SJSA1 (cell line): ENCODE data around the gene WT1. TPM values are rescaled to one million over a fixed set of nuclear protein-coding genes. Genes with fewer than 3 reads are reported as not detected.
"Not testable (repeated sequence)": the region's sequence is repeated elsewhere in the genome, so short reads cannot be mapped to it uniquely, and the experiment has no call there.

Experiments used
- DNase-seq, 2 experiments: peaks; one replicate each; pipeline ENCODE4 v3.0.0-alpha.2; 2015 to 2020; ENCODE audit warnings: low spot score in 2 of 2, low read depth in 1 of 2
- H3K27ac ChIP-seq: fragments of 250-450 bp; sonication (Bioruptor Pico); 2 replicates; pipeline ENCODE4 v1.5.1; 2020; ENCODE audit warnings: mild to moderate bottlenecking, moderate library complexity
- H3K27me3 ChIP-seq: fragments of 250-450 bp; sonication (Bioruptor Pico); replicated peaks from 2 replicates; pipeline ENCODE4 v1.5.1; 2020; ENCODE audit warnings: mild to moderate bottlenecking, moderate library complexity
- H3K36me3 ChIP-seq: fragments of 250-450 bp; sonication (Bioruptor Pico); 2 replicates; pipeline ENCODE4 v1.5.1; 2020; ENCODE audit warnings: mild to moderate bottlenecking
- H3K4me1 ChIP-seq: fragments of 250-450 bp; sonication (Bioruptor Pico); replicated peaks from 2 replicates; pipeline ENCODE4 v1.6.1; 2021; ENCODE audit warnings: mild to moderate bottlenecking
- H3K4me3 ChIP-seq: fragments of 250-450 bp; sonication (Bioruptor Pico); 2 replicates; pipeline ENCODE4 v1.5.1; 2020; ENCODE audit warnings: mild to moderate bottlenecking
- H3K9me3 ChIP-seq: fragments of 250-450 bp; sonication (Bioruptor Pico); replicated peaks from 2 replicates; pipeline ENCODE4 v1.5.1; 2020; ENCODE audit warnings: mild to moderate bottlenecking
- total RNA-seq: library from RNA; depleted of rRNA; stranded (reverse); fragments of >200 nt; shearing (Covaris generic); gene quantifications from 2 replicates; pipeline ENCODE4 v1.2.3, GENCODE V29; 2014

WT1 gene
- total RNA-seq, 1 experiment from 2014 or later = not detected

DNA sequence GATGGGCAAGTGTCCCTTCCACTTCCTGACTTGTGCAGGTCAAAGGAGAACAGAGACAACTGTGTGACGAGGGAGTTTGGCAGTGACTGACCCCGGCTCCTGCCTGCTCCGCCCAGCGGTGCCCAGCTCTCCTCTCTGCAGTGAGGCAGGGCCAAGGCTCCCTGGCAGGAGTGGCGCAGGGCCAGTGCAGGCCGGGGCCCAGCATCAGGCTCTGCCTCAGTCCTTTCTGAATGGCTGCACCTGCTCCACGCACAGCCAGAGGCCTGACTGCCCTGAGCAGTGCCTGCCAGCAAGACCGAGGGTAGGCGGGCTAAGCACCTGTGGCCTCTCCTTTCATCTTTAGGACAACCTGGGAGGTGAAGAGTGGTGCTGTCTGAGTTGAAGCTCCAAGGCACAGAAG lies 54.2 kb downstream of the WT1 start:
- Histone ChIP-seq H3K9me3 (no peaks in the 10 kb centered on the region), H3K36me3 (no peaks in the 10 kb centered on the region), H3K4me1 (no peaks in the 10 kb centered on the region), H3K4me3 (no peak overlapping the region), H3K27me3 (no peaks in the 10 kb centered on the region), H3K27ac (no peak overlapping the region)
- DNase-seq = no peak

DNA sequence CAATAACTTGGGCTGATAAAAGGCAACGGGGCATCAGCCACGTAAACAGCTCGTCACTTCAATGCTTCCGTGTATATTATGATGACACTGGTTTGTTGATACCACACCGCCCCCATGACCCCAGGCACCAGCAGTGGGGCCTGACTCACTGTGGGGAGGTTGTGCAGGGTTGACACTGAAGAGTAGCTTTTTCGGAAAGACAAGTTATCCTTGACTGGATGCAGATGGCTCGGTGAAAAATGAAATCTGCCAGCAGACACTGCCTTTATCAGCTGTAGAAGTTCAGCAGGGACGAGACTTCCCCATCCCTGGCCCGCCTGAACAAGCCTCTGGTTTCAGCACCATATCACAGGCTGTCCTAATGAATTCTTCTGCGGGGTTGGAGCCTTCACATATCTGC lies 55.6 kb downstream of the WT1 start:
- H3K27me3 ChIP-seq = no peaks in the 10 kb centered on the region
- no peak overlapping the region for H3K27ac ChIP-seq
- H3K36me3 ChIP-seq = no peaks in the 10 kb centered on the region
- H3K9me3 ChIP-seq = no peaks in the 10 kb centered on the region
- DNase-seq = no peak
- no peaks in the 10 kb centered on the region for H3K4me1 ChIP-seq
- H3K4me3 ChIP-seq = no peak overlapping the region

- H3K27ac ChIP-seq = no peak overlapping the region
- DNase-seq = no peak
- no peaks in the 10 kb centered on the region for H3K4me1 ChIP-seq
- no peaks in the 10 kb centered on the region for H3K36me3 ChIP-seq
- H3K4me3 ChIP-seq = no peak overlapping the region
- no peaks in the 10 kb centered on the region for H3K9me3 ChIP-seq
- H3K27me3 ChIP-seq = no peaks in the 10 kb centered on the region
These were observed 59.5 kb downstream of the WT1 start for GRCh38 chr11:32375826-32376225.

GRCh38 chr11:32374261-32374711 lies 61.1 kb downstream of the WT1 start:
- H3K36me3 ChIP-seq = no peaks in the 10 kb centered on the region
- no peaks in the 10 kb centered on the region for H3K27me3 ChIP-seq
- DNase-seq = no peak
- no peak overlapping the region for H3K27ac ChIP-seq
- no peaks in the 10 kb centered on the region for H3K9me3 ChIP-seq
- no peak overlapping the region for H3K4me3 ChIP-seq
- H3K4me1 ChIP-seq = no peaks in the 10 kb centered on the region

DNA sequence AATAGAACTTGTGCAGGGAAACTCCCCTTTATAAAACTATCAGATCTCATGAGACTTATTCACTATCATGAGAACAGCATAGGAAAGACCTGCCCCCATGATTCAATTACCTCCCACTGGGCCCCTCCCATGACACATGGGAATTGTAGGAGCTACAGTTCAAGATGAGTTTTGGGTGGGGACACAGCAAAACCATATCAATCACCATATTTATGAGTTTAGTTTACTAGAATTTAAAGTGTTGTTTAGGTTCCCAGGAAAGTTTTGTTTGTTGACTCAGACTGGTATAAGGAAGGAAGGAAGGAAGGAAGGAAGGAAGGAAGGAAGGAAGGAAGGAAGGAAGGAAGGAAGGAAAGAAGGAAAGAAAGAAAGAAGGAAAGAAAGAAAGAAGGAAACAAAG lies 65.4 kb downstream of the WT1 start:
- DNase-seq, H3K4me1 ChIP-seq, H3K9me3 ChIP-seq, H3K36me3 ChIP-seq, H3K4me3 ChIP-seq, H3K27ac ChIP-seq, H3K27me3 ChIP-seq: not testable (repeated sequence)

- H3K4me3 ChIP-seq = no peak overlapping the region
- DNase-seq = no peak
- no peaks in the 10 kb centered on the region for H3K4me1 ChIP-seq
- H3K9me3 ChIP-seq = no peaks in the 10 kb centered on the region
- no peaks in the 10 kb centered on the region for H3K27me3 ChIP-seq
- no peak overlapping the region for H3K27ac ChIP-seq
- H3K36me3 ChIP-seq = no peaks in the 10 kb centered on the region
These were observed 68.7 kb downstream of the WT1 start for GRCh38 chr11:32366666-32367065.

DNA sequence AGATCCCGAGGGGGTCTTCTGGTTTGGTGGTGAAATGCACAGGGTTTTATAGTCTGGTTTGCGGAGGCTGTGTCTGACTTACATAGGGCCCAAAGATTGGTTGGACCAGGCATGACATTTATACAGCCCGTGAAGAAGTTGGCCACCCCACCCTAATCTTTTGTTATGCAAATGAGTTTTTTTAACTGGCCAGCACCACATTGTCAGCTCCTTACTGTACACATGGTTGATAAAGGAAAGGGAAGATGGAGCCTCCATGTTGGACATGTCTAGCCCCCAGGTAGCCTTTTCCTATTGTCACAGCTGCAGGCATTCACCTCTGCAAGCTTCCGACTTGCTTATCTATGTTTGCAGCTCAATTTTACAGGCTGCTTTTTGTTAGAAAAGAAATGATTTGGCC lies 70.1 kb downstream of the WT1 start:
- DNase-seq = no peak
- Histone ChIP-seq H3K4me1 (no peaks in the 10 kb centered on the region), H3K27ac (no peak overlapping the region), H3K27me3 (no peaks in the 10 kb centered on the region), H3K9me3 (no peaks in the 10 kb centered on the region), H3K36me3 (no peaks in the 10 kb centered on the region), H3K4me3 (no peak overlapping the region)

DNA sequence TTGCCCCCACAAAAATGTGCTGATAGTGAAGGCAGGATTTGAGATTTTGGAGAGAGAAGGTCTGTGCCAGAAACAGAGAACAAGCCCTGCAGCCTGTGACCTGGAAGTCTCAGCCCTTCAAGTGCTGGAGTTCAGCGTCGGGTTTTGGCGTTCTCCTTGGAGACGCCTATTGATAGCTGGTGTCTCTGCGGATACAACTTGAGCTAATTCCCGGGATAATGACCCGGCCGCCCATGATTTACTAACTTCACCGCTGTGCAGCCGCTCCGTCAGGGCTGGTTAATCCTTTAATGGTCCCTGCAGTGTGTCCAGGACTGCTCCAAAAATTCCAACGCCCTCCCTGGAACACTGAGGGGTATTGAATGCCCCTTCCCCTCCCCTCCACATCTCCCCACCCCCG lies 76.6 kb downstream of the WT1 start:
- H3K27ac ChIP-seq = no peak overlapping the region
- no peaks in the 10 kb centered on the region for H3K36me3 ChIP-seq
- no peaks in the 10 kb centered on the region for H3K4me1 ChIP-seq
- no peak overlapping the region for H3K4me3 ChIP-seq
- no peak for DNase-seq
- H3K27me3 ChIP-seq = peaks cover 17% of the 10 kb centered on the region
- H3K9me3 ChIP-seq = no peaks in the 10 kb centered on the region

- no peak for DNase-seq
- Histone ChIP-seq H3K4me1 (no peaks in the 10 kb centered on the region), H3K27ac (no peak overlapping the region), H3K4me3 (no peak overlapping the region), H3K27me3 (peaks cover 13% of the 10 kb centered on the region), H3K36me3 (no peaks in the 10 kb centered on the region), H3K9me3 (no peaks in the 10 kb centered on the region)
These were observed 81.5 kb downstream of the WT1 start for GRCh38 chr11:32353884-32354283.

DNA sequence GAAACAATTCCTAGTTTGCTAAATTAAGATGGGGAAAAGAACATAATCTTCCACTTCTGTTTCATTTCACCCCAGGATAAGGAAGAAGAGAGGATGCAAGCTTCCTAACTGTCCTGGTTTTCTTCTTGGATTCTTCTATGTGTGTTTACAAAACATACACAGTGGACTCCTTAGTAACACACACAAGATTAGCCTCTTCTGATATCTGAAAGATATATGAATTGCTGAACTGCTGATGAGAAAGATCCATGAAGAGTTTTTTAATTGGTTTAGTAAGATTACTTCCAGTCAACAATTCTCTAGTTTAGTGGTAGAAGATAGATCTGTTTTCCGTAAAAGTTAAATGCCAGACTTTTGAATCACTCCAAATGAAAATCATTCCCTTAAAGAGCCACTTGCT lies 86.8 kb downstream of the WT1 start:
- H3K9me3 ChIP-seq = no peaks in the 10 kb centered on the region
- no peaks in the 10 kb centered on the region; the same call in 1 of the 2 replicates for H3K27me3 ChIP-seq
- no peak overlapping the region for H3K4me3 ChIP-seq
- no peak overlapping the region for H3K27ac ChIP-seq
- no peaks in the 10 kb centered on the region for H3K36me3 ChIP-seq
- H3K4me1 ChIP-seq = no peaks in the 10 kb centered on the region
- DNase-seq = no peak

DNA sequence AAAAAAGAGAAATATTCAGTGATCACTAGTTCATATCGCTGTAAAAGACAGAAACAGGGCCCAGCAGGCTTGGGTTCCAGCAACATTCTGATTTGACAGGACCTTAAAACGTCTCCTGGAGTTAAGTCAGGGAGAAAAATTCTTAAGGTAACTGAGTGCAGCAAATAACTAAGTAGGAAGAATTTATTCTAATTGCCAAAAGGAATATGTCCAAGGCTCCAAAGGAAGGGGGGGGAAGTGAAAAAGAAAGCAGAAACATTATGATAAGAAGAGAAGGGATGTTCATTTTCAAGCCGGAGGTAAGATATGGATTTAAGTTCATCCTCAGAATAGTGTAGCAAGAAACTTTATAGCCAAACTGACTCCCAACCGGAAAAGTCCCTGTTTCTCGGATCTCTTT lies 90.4 kb downstream of the WT1 start:
- Histone ChIP-seq H3K4me1 (no peaks in the 10 kb centered on the region), H3K36me3 (no peaks in the 10 kb centered on the region), H3K9me3 (no peaks in the 10 kb centered on the region), H3K27ac (no peak overlapping the region), H3K4me3 (no peak overlapping the region), H3K27me3 (no peaks in the 10 kb centered on the region; the same call in 1 of the 2 replicates)
- DNase-seq = no peak

DNA sequence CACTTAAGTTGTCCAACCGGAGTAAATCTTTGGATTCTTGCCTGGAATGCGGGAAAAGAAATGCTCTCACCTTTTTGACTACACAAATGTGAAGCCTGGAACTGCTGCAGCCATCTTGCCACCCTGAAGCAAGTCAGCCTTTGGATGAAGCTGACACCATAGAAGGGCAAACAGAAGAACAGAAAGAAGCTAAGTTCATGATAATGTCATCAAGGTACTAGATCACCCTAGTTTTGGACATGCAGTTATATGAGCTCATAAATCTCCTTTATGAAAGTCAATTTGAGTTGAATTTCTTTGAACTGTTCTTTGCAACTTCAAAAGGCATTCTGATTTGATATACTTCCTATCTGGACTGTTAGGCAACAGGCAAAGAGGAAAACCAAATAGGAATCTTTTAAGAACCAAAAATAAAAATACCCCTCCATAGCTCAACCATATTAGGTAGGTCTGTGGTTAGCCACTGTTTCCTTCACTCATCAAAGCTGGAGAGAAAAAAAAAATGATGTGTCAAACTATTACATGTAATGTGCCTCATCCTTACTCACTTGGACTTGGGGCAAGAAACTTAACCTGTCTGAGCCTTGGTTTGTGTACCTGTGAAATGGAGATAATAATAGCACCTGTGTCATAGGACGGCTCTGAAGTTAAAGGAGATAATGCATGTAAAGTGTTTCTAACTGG lies 91.9 kb downstream of the WT1 start:
- Histone ChIP-seq H3K27ac (no peak overlapping the region), H3K27me3 (no peaks in the 10 kb centered on the region; the same call in 1 of the 2 replicates), H3K36me3 (no peaks in the 10 kb centered on the region), H3K9me3 (no peaks in the 10 kb centered on the region), H3K4me1 (no peaks in the 10 kb centered on the region), H3K4me3 (no peak overlapping the region)
- no peak for DNase-seq

DNA sequence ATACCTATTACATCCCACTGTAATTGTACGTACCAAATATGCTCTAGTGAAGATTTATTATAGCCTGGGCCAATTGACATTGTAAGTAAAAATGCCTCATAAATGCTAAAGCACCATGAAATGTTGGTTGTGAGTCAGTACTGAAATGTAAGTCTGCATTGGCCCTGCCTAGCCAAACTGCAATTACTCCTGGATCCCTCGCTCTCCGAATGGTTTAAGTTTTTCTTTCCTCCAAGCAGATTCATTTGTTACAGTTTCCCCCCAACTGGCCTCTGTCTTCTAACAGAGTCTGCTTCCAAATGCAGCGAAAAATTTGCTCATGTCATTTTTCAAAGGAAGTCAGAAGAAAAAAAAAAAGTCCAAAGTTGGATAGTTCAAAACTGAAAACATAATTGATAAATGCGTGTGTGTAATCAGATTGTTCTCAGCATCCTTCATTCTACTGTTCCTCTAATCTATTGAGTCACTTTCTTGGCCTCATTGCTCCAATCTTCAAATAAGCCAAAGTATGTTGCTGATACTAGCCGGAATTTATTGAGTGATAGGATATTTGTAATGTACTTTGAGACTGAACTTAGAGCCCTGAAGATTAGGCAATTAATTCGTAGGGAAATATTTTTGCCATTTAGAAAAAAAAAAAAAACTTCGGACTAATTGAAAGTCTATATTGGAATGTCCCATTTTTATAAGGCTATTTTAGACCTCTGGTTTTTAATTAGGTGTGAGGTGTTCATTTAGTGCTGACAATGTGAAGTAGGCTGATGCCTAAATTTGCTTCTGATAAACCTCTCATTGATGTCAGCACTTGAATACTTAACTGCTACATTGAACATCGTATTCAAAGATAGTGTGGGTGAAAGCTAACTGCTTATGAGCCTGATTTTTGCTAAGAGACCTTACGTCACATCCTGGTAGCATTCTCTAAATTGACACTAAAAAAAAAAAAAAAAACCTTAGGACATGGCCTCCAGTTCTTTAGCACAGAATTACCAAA lies 93.4 kb downstream of the WT1 start:
- no peaks in the 10 kb centered on the region for H3K4me1 ChIP-seq
- H3K36me3 ChIP-seq = no peaks in the 10 kb centered on the region
- no peaks in the 10 kb centered on the region; the same call in 1 of the 2 replicates for H3K27me3 ChIP-seq
- DNase-seq = no peak
- no peaks in the 10 kb centered on the region for H3K9me3 ChIP-seq
- H3K4me3 ChIP-seq = no peak overlapping the region
- H3K27ac ChIP-seq = no peak overlapping the region

DNA sequence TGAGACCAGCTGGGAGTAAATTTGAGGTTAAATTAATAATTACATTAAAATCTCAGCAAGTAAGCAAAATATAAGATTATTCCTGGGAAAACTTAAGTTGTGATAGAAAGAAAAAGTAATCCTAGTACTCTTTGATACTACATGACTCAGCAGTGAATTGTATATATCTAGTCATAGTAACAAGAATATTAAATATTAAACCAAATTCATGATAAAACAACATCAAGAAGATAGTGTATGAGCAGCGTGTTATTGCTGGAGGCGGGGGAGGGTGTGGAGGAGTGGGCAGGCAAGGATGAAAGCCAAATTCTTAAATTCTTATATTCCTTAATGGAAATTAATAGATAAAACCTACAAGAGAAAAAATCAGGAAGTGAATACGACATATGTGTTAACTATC lies 95.2 kb downstream of the WT1 start:
- Histone ChIP-seq H3K4me3 (no peak overlapping the region), H3K9me3 (no peaks in the 10 kb centered on the region), H3K27me3 (no peaks in the 10 kb centered on the region; the same call in 1 of the 2 replicates), H3K27ac (no peak overlapping the region), H3K4me1 (no peaks in the 10 kb centered on the region), H3K36me3 (no peaks in the 10 kb centered on the region)
- no peak for DNase-seq
